ENCODE results near the gene FAM72B. TPM values are rescaled to one million over a fixed set of nuclear protein-coding genes. Genes with fewer than 3 reads are reported as not detected.
"Not testable (repeated sequence)": the region's sequence is repeated elsewhere in the genome, so short reads cannot be mapped to it uniquely, and the experiment has no call there.

The FAM72B gene
- total and polyA plus RNA-seq, 2 donors: 0.43 to 3.0 TPM

DNA sequence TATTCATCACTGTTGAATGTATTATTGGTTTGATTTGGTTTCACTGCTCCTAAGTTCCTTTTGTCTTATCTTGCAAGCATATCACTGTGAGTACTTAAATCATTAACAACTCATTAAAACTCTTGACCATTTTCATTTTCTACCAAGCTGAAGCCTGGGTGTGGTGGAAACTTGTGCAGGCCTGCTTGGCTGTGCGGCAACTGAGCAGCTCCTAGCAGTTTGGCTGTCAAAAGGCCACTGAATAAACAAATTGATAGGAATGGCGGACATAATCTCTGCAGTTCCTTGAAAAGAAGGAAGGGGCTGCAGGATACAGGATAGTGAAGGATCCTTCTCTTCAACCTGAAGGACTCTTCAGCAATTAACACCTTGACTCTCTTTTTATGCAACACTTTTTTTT lies 26.6 kb upstream of the FAM72B start:
- not testable (repeated sequence) for H3K36me3 ChIP-seq (ENCODE audit: insufficient read depth); H3K27ac ChIP-seq (ENCODE audit: low read depth); H3K4me1 ChIP-seq (ENCODE audit: insufficient read depth); DNase-seq (ENCODE audit: extremely low spot score); H3K4me3 ChIP-seq (ENCODE audit: low read depth, low read length)
- 67% methylated on average over 2 of the region's 2 CpGs for WGBS

DNA sequence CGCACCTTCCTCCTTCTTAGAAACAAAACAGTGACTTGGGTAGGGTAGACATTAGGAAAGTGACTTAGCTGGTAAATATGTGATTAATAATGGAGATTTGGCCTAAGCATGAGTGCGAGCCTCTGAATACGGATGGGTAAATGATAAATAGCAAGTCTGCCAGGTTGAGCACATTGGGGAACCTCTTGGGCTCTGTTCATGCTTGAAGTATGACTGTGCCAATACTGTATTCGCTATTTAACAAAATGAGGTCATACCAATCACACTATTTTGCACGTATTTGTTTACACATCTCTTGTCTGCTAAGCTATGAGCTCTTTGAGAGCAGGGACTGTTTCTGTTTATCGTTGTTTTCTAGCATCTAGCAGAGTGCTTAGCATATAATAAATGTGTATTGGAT lies 24.2 kb upstream of the FAM72B start:
- not testable (repeated sequence) for DNase-seq (ENCODE audit: extremely low spot score); H3K4me3 ChIP-seq (ENCODE audit: low read depth, low read length); H3K36me3 ChIP-seq (ENCODE audit: insufficient read depth); H3K4me1 ChIP-seq (ENCODE audit: insufficient read depth); H3K27ac ChIP-seq (ENCODE audit: low read depth)
- WGBS: 82% methylated on average over 5 of the region's 6 CpGs

DNA sequence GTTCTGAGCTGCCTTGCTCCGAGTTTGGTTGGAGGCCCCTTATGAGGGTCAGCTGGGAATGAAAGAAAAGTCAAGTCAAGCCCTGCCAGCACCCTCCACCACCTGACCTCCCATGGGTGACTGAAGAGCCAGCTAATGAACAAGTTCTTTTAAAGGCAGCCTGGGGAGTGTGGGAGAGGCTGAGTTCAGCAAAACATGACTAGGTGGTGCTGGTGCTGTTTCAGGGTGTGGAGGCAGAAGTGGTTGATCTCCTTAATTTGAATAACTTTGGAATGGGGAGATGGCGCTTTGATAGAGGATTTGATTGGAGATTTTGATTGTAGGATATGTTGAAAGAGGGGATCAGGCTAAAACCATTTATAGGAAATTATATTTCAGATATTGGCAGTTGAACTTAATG lies 23.2 kb upstream of the FAM72B start:
- 100% methylated on average over 1 of the region's 2 CpGs for WGBS

DNA sequence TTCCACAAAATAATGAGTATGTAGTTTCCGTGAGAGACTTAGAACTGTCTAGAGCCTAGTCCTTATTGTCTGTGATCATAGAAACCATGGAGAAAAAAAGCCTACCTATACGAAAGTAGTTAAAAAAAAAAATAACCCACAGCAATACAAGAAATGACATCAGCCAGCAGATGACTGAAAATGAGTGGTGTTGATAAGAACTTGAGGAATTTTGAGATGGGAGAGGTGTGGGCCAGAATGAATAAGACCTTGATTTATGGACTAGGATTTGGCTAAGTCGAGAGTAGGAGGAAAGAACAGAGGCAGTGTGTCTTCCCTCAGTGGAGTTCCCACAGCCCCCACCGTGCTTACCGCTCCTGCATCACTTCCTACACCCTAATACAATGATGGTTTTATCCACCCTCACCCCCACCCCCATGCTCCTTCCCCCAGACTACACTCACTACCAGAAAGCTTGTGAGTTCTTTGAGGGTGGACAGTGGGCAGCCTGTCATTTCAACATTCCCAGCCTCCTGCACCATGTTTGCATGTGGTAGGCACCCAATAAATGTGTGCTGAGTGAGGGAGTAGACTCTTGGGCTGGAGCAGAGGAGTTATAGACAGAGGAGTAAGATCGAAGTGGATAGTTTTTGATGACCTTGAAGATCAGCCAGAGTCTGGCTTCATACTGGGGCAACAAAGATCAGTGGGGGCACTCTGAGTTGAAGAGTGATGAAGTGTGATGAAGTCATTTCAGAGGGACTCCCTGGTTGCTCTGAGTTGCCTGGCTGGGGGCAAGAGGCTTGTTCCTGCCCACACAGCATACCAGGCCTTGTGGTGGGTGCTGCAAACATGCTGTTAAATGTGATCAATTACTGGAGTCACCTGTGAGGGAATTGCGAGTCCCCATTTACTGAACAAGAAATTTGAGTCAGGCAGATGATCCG lies 21.9 kb upstream of the FAM72B start:
- 64% methylated on average over 3 of the region's 8 CpGs for WGBS

More for the DNA sequence above, 23.2 kb upstream of the FAM72B start:
- not testable (repeated sequence) for H3K4me3 ChIP-seq (ENCODE audit: low read depth, low read length); H3K36me3 ChIP-seq (ENCODE audit: insufficient read depth); H3K4me1 ChIP-seq (ENCODE audit: insufficient read depth); DNase-seq (ENCODE audit: extremely low spot score); H3K27ac ChIP-seq (ENCODE audit: low read depth)

DNA sequence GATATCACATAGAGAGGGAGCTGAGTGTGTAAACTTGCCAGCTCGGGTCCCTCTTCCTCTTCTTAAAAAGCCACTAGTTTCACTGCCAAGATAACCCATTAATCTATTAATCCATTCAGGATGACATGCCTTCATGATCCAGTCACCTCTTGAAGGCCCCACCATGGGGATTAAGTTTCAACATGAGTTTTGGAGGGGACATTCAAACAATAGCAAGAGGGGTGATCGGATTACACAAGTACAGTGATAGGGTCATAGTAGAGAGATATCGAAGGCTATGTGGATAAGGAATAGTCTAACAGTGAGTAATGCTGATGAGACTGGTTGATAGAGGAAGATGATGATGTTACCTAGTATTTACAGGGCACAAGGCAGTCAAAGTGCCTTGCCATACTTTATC lies 18.8 kb upstream of the FAM72B start:
- not testable (repeated sequence) for H3K27ac ChIP-seq (ENCODE audit: low read depth); H3K4me3 ChIP-seq (ENCODE audit: low read depth, low read length); DNase-seq (ENCODE audit: extremely low spot score); H3K36me3 ChIP-seq (ENCODE audit: insufficient read depth); H3K4me1 ChIP-seq (ENCODE audit: insufficient read depth)
- WGBS: 84% methylated on average over 3 of the region's 3 CpGs

More for the DNA sequence above, 21.9 kb upstream of the FAM72B start:
- not testable (repeated sequence) for H3K4me1 ChIP-seq (ENCODE audit: insufficient read depth); H3K27ac ChIP-seq (ENCODE audit: low read depth); H3K4me3 ChIP-seq (ENCODE audit: low read depth, low read length); H3K36me3 ChIP-seq (ENCODE audit: insufficient read depth); DNase-seq (ENCODE audit: extremely low spot score)

DNA sequence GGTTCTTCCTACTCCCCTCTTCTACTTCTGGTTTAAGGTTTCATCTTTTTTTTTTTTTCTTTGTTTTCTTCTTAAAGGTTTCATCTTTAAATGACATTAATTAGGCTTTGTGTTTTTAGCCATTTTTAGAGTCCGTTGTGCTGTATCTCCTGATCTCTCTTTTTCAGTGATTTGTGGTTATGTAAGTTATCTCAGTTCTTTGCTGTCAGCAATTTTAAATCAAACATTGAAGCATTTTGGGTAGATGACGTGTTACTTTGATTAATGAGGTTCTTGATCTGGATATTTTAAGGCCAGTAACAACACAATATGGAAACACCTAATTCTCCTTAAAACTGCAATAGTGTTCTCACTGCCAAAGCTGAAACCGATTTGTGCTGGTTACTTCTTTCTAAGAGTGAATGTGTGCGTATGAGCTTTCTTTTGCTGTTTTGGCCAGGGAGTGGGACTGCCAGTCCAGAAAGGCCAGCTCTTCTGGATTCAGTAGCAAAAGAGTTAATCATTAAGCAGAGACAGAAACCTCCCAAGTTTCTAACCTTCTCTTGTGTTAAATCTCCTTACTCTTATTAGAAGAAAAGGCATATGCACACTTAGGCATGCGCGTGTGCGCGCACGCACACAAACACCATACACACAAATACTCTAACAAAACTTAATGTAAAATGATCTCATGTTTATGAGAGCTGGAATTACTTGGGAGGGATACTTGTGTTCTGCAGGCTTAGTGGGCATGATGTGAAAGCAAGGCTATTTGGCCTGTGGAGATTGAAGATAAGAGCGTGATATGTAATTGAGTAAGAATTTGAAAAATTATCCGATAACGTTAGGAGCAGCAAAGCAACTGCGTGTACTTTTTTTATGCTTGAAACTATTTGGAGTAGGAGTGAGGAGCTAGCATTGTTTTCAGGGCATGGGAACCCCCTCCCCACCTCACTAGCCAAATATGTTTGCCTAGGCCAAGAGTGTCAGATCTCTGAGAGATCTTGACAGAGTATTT lies 17.1 kb upstream of the FAM72B start:
- H3K4me3 ChIP-seq (ENCODE audit: low read depth, low read length); DNase-seq (ENCODE audit: extremely low spot score); H3K36me3 ChIP-seq (ENCODE audit: insufficient read depth); H3K4me1 ChIP-seq (ENCODE audit: insufficient read depth); H3K27ac ChIP-seq (ENCODE audit: low read depth): not testable (repeated sequence)
- 32% methylated on average over 9 of the region's 13 CpGs for WGBS

DNA sequence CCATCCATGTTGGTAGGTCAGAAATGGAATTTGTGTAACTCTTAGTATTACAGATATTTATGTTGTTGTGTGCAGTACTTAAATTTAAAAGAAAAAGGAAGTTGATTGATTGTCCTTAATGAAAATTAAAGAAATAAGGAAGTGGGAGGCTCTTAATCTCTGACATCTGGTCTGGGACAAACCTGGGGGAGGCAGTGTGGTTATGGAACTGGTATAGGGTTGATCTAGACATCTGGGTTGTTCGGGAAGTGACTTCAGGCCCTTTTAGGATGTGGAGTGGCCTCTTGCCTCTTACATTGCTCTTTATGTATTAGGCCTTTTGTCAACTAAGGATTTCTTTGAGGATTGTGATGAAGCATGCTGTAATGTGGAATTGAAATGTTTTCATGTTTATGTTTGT lies 16.1 kb upstream of the FAM72B start:
- WGBS: no CpG with 5 or more reads among the region's 1 CpG
- H3K4me1 ChIP-seq (ENCODE audit: insufficient read depth): not testable (repeated sequence)

DNA sequence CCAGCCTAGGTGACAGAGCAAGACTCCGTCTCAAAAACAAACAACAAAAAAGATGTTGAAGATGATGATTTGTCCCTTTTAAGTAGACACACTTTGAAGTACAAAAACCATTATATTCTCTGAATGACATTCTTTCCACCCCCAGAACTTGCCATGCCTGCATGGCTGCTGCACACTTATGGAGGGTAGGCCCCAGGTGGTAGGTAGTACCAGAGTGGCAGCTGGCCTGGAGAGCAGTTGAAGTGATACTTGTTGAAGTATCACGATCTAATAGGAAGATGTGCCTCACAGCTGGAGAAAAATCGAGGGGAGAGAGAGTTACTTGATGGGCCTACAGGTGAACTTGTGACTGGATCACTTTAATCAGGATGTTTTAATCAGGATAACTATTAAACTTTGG lies 15.6 kb upstream of the FAM72B start:
- H3K36me3 ChIP-seq (ENCODE audit: insufficient read depth); H3K4me3 ChIP-seq (ENCODE audit: low read depth, low read length); DNase-seq (ENCODE audit: extremely low spot score); H3K4me1 ChIP-seq (ENCODE audit: insufficient read depth); H3K27ac ChIP-seq (ENCODE audit: low read depth): not testable (repeated sequence)
- 100% methylated on average over 1 of the region's 3 CpGs for WGBS

More for the DNA sequence above, 16.1 kb upstream of the FAM72B start:
- H3K4me3 ChIP-seq (ENCODE audit: low read depth, low read length); H3K36me3 ChIP-seq (ENCODE audit: insufficient read depth); H3K27ac ChIP-seq (ENCODE audit: low read depth); DNase-seq (ENCODE audit: extremely low spot score): not testable (repeated sequence)

DNA sequence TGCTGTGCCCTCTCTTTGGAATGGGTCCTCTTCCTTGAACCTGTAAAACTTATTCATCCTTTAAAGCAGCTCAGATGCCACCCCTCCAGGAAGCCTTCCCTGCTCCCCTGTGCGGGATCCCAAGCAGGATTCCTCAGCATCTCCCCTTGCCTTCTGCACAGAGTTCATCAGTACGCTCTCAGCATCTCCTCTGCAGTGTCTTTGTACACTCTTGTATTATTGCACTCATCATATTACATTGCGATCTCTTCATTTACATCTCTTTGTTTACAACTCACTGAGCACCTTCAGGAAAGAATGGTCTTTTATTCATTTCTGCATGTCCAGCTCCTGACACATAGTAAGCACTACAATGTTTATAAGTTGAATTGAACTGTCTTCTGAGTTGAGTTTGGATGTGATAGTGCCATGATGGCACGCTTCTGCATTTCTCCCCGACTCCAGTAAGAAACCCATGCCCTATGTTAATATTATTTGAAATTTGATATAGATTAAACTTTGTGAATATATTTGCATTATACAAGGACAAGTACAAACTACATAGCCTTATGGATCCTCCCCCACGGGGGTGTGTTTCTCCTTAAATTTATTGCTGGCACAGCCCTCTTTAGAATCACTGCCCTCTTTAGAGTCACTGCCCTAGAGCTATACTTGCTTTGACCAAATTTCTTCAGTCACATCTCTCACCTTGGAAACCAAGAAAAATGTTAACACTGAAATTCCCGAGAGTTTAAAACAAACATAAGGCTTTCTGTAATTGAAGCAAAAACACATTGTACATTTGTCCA lies 13.1 kb upstream of the FAM72B start:
- not testable (repeated sequence) for DNase-seq (ENCODE audit: extremely low spot score); H3K36me3 ChIP-seq (ENCODE audit: insufficient read depth); H3K4me3 ChIP-seq (ENCODE audit: low read depth, low read length); H3K4me1 ChIP-seq (ENCODE audit: insufficient read depth); H3K27ac ChIP-seq (ENCODE audit: low read depth)
- WGBS: 89% methylated on average over 3 of the region's 7 CpGs

DNA sequence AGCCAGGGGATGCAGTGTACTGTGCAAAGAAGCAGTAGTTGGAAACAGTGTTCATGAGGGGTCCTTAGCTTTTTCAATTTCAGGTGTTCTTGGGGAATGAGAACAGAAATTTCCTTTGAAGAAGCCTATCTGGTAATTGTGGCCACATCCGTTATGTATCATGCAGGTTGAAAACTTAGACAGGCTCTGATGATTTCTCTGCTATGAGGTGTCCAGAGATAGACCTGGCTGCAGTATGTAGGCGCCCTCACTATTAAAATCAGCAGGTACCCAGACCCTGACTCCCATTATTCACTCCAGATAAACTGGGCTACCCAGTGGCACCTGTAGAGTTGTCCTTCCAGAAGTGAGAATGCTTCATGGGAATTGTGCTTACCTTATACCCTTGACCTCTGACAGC lies 8.4 kb upstream of the FAM72B start:
- not testable (repeated sequence) for H3K27ac ChIP-seq (ENCODE audit: low read depth); H3K4me1 ChIP-seq (ENCODE audit: insufficient read depth); H3K4me3 ChIP-seq (ENCODE audit: low read depth, low read length); H3K36me3 ChIP-seq (ENCODE audit: insufficient read depth); DNase-seq (ENCODE audit: extremely low spot score)
- WGBS: 94% methylated on average over 2 of the region's 2 CpGs

DNA sequence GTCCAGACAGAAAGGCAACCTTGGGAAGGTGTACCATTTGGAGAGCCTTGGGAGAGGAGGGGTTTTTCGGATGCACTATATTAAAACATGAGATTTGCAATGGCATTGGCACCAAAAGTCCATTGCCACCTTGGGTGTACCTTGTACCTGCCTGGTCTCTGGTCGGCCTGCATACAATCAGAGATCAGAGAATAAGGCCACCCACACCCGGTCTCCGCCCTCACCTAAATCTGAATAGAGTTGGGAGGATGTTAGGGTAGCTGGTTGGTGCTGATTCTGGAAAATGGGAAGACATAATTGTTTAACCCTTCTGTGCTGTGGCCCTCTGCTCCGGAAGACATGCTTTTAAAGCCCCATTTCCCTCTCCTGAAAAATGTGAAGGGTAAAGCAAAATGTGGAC lies 3.8 kb upstream of the FAM72B start:
- H3K36me3 ChIP-seq (ENCODE audit: insufficient read depth); H3K4me3 ChIP-seq (ENCODE audit: low read depth, low read length); H3K4me1 ChIP-seq (ENCODE audit: insufficient read depth); DNase-seq (ENCODE audit: extremely low spot score); H3K27ac ChIP-seq (ENCODE audit: low read depth): not testable (repeated sequence)
- 77% methylated on average over 5 of the region's 5 CpGs for WGBS

DNA sequence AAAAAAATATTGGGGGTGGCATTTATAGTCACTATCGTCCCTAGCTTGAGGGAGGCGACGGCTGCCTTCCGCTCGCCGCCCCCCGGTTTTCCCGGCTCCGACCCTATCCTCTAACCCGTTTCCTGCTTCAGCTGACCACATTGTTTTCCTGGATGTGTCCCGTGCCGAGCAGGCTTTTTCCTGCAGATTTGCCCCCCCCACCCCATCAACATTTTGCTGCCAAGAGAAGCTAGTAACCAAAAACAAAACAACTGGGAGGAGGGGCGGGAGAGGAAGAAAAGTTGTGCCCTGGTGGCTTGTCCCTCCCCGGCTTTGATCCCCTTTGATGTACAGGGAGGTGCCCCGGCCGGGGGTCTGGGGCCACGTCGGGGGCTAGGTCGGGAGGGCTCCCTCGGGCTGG lies 2.1 kb upstream of the FAM72B start:
- H3K4me1 ChIP-seq (ENCODE audit: insufficient read depth); H3K36me3 ChIP-seq (ENCODE audit: insufficient read depth); H3K27ac ChIP-seq (ENCODE audit: low read depth); DNase-seq (ENCODE audit: extremely low spot score); H3K4me3 ChIP-seq (ENCODE audit: low read depth, low read length): not testable (repeated sequence)
- 0% methylated on average over 4 of the region's 20 CpGs for WGBS

DNA sequence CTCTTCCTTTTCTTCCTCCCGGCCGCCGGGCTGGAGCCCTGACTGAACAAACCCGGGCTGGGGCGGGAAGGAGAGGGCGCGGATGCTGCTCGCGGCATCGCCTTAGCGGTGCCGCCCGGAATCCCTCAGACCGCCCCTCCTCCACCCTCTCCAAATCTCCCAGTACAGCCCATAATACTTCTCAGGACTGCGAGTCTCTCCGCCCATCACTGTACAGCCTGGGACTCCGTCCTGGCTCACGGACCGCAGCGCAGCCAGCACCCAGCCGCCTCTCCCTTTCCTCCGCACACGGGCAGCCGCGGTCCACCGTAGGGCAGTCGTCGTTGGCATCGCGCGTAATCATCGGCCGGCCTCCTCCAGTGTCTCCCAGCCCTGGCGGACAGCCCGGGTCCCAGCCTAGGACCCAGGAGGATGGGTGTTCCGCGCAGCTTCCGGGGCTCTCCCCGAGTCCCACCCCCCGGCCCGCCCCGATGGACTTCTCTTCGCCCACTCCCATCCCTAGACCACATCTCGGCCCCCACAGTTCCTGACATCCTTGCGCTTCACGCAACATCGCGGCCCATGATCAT lies 1.1 kb upstream of the FAM72B start:
- WGBS: no CpG with 5 or more reads among the region's 48 CpGs
- DNase-seq (ENCODE audit: extremely low spot score); H3K36me3 ChIP-seq (ENCODE audit: insufficient read depth); H3K4me1 ChIP-seq (ENCODE audit: insufficient read depth); H3K27ac ChIP-seq (ENCODE audit: low read depth); H3K4me3 ChIP-seq (ENCODE audit: low read depth, low read length): not testable (repeated sequence)
